ENCODE results near the gene PCYOX1L. TPM values are rescaled to one million over a fixed set of nuclear protein-coding genes. Genes with fewer than 3 reads are reported as not detected.
A peak's percentile ranks its signal among the peaks of the same experiment; 100 is the strongest.
"Not testable (repeated sequence)": the region's sequence is repeated elsewhere in the genome, so short reads cannot be mapped to it uniquely, and the experiment has no call there.

The PCYOX1L gene
- total RNA-seq, 1 experiment from 2014 or later = 4.8 TPM

DNA sequence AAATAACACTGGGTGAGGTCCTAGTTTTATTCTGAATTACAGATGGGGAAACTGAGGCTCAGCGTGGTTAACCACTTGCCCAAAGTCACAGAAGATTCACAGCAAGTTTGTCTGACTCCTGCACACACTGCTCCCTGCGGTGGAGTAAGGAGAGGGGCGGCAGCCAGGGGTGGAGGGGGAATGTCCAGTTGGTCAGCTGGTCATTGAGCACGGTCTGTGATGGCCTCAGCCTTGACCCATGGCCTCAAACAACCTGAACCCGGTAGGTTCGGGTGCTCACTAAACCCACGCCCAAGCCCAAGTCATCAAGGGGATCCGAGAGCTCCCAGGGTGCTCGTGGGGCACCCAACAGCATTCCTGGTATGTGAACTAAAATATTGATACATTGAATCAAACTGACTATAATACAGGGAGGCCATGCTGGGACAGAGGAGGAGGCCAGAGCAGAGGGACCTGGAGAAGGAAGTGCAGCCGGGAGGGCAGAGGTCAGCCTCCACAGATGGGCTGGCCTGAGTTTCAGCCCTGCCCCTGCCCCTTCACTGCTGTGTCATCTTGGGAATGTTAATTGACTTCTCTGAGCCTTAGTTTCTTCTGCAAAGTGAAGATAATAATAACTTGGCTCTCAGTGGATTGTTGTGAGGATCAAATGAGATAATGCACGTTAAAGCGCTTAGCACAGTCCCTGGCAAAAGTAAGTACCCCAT, 24.8 kb downstream of the PCYOX1L start:
- no peak for DNase-seq (ENCODE audit: low read depth)

DNA sequence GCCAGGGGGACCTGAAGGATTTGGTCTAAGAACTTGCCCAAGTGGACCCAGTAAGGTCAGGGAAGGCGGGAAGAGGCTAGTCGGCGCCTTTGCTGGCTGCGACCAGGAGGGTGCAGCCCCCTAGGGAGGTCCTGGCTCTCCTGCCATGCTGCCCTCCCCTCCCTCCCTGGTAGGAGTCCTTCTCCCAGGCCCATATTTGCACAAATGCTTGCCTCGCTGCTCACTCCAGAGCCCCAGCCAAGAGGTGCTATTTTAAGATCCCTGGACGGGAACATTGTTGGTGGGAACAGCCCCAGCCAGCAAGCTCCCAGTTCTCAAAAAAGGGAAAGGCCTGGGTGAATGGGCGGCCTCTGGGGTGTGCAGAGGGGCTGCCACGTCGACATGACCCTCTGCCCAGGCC, 25.6 kb downstream of the PCYOX1L start:
- DNase-seq (ENCODE audit: low read depth) = no peak

DNA sequence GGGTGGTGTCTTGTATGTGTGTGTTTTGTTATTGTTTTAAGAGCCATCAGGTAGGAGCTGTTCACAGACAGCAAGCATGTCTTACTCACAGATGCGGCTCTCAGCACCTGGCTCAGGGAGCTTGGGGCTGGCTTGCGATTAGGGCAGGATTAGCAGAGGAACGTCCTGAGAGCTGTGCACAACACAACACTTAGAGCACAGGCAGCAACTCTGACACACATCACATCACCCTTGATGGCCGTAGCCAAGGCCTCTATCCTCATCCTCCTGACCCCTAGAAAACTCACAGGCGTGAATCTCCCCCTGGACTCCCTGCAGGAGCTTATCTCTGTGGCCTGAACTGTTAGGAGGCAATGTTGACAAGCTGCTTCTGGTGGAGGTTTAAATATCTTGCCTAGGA, 28.3 kb downstream of the PCYOX1L start:
- DNase-seq (ENCODE audit: low read depth) = no peak

DNA sequence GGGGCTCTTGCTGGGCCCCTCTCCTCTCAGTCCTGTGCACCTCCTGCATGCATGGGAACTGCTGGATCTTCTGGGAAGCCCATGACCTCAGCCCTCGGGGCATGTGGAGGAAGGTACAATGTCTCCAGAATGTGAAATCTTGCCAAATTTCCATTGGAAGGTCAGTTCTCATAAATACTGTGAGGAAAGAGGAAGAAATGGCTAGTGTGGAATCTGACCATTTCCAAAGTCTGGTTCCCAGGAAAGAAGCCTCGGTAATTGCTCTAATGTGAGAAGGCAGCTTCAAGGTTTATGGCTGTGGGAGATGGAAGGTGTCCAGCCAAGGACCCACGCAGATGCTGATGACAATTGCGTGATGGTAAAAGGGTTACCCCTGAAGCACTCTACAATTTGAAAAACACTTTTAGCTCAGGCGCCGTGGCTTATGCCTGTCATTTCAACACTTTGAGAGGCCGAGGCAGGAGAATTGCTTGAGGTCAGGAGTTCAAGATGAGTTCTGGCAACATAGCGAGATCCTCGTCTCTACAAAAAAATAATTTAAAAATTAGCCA, 29.3 kb downstream of the PCYOX1L start:
- no peak for DNase-seq (ENCODE audit: low read depth)

DNA sequence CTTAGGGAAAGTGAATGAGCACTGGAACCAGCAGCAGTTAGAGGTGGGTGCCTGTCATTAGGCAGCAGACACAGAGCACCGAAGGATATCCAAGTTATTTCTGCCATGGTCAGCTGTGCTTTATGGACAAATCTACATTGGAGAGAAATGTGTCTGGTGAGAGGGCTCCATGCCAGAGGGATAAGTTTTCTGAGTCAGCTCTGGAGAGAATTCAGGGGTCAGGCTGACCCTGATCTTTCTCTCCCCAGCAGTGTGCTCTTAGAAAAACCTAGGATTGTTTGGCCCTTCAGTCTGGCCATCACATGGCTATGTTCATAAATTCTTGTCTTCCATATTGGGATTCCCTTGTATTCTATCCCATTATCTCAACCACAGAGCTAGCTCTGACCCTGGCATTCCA, 30.1 kb downstream of the PCYOX1L start:
- DNase-seq (ENCODE audit: low read depth) = no peak

DNA sequence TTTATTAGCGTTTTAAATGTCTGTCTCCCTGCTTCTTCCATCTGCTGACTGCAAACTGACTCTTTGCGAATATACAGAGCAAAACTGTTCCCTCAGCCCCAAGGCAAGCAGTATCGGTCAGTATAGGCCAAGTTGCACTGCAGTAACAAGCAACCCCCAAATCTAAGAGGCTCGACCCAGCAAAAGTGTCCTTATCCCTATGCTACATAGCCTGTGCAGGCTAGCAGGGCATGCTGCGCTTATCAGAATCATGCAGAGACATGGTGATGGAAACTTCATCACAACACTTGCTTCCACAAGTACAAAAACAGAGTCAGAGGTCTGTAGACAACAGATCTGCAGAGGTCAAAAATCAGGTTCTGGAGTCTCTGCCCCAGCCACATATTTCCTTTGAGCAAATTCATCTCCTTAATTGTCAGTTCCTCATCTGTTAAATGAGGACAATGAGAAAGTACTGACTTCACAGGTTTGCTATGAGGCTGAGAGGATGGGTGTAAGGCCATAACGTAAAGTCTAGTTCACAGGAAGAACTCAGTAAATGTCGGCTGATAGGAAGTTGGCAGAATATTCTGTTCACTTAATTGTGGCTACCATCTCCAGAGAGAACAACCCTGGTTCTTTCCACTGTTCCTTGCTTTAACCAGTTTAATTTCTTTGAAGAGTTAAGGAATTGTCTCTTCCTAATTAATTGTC, 30.8 kb downstream of the PCYOX1L start:
- no peak for DNase-seq (ENCODE audit: low read depth)

DNA sequence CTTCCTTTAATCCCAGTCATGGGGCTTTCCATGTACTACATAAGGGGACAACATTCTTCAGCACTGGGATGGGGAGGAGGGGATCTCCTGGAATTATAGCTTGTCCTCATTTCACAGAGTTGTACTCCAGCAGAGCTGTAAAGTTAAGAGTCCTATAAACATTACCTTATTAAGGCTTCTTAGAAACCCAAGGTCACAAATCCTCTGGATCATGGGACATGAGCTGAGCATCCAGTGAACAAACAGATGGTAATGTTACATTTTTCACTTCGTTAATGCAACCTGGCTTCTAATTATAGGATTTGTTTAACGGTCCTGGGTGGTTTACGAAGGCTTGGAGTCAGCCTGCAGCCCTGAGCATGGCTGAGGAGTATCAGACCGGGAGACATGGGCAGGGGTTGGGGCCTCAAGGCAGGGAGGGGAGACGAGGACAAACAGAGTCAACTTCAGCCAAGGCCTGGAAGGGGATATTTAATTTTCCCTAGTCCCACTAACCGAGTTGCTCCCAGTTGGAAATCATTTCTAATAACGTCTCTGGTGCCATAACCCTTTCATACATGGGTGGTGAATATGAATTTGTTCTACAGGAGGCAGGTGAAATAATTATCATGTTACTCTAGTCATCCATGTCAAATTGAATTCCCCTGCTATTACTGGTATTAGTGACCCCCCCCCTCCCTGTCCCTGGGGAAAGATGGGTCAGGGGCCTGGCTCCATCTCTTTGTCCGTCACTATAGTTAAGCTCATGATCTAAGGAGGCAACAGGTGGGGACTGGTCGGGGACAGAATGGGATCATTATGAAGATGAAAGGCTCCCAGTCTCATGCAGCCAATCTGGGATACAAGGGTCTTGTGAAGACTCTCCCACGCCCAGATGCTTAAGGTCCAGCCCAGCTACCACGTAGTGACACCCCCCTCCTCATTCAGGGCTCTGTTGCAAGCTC, 32.0 kb downstream of the PCYOX1L start:
- no peak for DNase-seq (ENCODE audit: low read depth)

DNA sequence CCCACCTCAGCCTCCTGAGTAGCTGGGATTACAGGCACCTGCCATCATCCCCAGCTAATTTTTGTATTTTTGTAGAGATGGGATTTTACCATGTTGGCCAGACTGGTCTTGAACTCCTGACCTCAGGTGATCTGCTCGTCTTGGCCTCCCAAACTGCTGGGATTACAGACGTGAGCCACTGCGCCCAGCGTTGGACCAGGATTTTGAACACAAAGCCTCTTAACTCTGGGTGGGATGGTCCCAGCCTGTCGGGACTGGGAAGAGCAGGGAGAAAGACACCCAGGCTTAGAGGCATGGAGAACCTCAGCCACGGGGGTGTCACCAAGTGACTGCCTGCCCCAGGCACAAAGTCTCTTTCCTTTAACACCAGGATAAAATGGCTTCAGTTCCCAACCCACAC, 33.2 kb downstream of the PCYOX1L start:
- not testable (repeated sequence) for DNase-seq (ENCODE audit: low read depth)

DNA sequence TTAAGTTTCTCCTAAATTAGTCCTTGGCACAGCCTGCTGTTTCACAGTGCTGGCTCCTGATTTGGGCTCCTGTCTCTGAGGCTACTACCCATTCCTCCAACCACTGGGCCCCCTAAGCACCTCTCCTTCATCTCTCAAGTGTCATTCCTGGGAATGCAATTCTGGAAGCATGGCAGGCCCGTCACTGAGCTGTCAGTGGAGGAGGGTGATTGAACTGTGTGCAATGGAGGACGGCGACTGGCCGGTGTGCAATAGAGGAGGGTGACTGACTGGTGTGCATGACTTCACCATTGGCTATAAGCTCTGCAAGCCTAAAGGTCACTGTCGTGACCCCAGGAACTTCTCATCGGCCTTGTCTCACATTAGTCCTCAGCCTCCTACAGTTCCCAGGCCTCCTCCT, 33.7 kb downstream of the PCYOX1L start:
- no peak for DNase-seq (ENCODE audit: low read depth)

DNA sequence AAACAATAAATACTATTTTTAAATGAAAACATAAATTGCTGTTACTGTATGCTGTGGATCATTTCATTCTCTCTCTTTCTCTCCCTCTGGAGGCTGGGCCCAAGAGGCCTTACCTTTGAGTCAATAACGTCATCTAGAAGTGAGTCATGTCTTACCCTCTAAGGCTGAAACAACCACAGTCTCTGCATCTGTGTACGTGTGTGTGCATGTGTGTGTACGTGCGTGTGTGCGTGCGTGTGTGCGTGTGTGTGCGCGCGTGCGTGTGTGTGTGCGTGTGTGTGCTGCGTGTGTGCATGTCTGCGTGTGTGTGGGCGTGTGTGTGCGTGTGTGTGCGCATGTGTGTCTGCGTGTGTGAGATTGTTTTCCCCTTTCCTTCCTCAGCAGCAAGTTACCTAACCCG, 34.9 kb downstream of the PCYOX1L start:
- DNase-seq (ENCODE audit: low read depth) = peak; percentile 44

DNA sequence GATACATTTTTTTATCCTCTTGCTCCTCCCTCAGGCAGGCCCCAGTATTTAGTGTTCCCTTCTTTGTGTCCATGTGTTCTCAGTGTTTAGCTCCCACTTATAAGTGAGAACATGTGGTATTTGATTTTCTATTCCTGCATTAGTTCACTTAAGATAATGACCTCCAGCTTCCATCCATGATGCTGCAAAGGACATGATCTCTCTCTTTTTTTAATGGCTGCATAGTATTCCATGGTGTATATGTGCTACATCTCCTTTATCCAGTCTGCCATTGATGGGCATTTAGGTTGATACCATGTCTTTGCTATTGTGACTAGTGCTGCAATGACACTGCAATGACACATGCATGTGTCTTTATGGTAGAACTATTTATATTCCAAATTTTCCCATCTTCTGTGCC, 37.1 kb downstream of the PCYOX1L start:
- not testable (repeated sequence) for DNase-seq (ENCODE audit: low read depth)

DNA sequence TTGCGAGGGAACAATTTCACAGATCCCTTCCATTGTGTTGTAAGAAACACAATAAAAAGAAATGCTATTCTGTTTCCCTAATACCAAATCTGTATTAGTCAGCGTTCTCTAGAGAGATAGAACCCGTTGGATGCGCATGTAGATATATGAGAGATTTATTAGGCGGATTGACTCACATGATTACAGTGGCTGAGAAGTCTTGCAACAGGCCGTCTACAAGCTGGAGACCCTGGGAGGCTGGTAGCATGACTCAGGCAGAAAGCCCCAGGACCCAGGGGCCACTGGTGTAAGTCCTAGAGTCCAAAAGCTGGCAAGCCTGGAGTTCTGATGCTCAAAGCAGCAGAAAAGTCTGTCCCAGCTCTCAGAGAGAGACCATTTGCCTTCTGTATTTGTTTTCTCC, 39.7 kb downstream of the PCYOX1L start:
- peak; percentile 17 for DNase-seq (ENCODE audit: low read depth)

DNA sequence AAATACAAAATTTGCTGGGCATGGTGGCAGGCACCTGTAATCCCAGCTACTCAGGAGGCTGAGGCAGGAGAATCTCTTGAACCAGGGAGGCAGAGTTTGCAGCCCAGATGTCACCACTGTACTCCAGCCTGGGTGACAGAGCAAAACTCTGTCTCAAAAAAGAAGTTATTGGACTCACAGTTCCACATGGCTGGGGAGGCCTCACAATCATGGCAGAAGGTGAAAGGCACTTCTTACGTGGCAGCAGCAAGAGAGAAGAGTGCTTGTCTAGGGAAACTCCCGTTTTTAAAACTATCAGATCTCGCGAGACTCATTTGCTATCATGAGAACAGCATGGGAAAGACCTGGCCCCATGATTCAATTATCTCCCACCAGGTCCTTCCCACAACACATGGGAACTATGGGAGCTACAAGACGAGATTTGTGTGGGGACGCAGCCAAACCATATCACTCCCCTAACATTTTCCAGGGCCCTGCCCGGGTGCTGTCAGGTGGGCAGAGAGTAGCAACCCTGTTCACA, 41.0 kb downstream of the PCYOX1L start:
- not testable (repeated sequence) for DNase-seq (ENCODE audit: low read depth)

DNA sequence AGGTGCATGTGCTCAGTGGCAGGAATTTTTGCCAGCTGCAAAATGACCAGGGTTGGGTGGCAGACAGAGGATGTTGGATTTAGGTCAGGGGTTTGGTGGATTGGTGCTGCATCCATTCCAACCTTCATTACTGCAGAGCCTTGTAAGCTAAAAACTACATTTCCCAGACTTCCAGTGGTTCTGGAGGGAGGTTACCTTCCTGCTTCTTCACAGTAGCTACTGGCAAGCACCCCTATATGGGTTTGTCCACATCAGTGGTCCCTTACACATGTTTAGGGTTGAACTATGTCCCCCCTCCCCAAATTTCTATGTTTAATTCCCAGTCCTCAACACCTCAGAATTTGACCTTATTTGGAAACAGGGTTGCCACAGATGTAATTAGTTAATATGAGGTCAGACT, 41.9 kb downstream of the PCYOX1L start:
- DNase-seq (ENCODE audit: low read depth) = no peak

DNA sequence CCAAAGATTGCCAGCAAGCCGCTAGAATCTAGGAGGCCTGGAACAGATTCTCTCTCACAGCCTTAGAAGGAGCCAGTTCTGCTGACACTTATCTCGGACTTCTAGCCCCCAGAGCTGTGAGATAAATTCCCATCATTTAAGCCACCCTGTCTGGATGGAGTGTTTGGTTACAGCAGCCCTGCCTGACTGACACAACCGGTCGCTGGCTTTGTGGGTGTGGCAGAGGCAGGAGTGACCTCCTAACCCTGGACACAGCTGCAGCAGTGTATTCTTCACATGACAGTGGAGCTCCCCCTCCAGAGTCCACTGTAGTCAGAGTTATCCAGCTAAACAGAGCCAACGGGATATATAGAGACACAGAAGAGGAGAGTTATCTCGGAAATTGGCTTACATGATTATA, 42.5 kb downstream of the PCYOX1L start:
- no peak for DNase-seq (ENCODE audit: low read depth)

DNA sequence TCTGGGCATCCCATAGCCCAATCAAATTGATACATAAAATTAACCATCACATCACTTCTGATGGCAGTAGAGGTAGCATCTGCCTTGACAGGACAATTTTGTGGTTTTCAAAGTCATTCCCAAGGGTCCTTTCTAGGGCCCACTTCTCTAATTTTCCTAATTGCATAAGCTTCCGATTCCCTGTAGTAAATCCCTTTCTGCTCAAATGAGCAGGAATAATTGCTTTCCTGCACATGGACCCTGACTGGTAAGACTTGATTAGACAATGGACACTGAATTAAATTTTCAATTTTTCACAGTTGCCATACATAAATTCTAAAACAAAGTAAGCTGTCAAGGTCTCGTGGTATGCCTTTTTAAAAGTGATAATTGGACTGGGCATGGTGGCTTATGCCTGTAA, 43.2 kb downstream of the PCYOX1L start:
- DNase-seq (ENCODE audit: low read depth) = no peak

DNA sequence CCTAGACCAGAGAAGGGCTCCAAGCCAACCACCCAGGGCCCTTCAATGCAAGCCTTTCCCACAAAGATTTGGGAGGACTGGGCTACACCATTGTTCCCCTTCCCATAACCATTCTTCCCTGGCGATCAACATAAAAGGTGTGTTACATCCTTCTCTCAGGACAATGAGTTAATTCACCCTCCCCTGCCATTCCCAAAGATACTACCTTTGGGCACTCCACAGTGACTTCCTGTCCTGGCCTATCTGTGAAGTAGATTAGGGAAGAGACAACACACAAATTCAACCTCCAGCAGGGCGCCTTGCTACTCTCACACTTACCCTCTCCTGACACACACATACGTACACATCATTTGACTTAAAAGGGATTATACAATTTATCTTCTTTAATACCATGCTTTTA, 44.4 kb downstream of the PCYOX1L start:
- DNase-seq (ENCODE audit: low read depth) = no peak

DNA sequence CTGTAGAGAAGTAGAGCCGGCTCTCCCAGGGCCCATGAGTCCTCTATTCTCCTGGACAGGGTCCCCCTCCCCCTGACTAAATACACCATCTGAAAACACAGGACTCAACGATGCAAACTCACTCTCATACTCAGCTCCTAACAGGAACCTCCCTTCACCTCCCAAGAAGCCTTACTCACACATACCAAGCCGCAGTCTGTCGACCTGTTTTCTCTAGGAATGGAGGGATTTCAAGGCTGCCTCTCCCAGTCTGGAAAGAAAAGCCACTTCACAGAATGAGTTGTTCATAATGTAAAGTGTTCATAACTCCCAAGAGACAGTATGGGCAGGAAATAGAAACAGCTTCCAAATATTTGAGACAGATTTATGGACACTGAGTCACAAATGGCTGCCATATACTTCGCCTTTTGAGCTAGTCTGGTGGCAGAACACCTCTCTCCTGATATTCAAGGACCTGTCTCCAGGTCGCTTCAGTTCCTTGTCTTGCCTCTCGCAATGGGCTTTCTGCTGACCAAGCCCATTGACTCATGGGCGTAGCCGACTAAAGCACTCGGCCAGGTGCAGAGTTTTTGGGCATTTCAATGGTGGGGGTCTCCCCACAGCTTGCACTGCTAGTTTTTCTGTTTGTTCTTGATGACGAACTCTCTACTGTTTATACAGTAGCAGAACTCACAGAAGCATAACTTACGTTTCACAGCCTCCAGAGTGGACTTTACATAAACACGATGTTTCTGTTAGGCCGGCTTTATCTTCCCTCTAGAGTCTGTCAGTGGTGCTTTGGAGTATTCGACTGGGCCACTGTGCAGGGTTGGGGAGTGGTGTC, 46.3 kb downstream of the PCYOX1L start:
- peak; percentile 64 for DNase-seq (ENCODE audit: low read depth)

DNA sequence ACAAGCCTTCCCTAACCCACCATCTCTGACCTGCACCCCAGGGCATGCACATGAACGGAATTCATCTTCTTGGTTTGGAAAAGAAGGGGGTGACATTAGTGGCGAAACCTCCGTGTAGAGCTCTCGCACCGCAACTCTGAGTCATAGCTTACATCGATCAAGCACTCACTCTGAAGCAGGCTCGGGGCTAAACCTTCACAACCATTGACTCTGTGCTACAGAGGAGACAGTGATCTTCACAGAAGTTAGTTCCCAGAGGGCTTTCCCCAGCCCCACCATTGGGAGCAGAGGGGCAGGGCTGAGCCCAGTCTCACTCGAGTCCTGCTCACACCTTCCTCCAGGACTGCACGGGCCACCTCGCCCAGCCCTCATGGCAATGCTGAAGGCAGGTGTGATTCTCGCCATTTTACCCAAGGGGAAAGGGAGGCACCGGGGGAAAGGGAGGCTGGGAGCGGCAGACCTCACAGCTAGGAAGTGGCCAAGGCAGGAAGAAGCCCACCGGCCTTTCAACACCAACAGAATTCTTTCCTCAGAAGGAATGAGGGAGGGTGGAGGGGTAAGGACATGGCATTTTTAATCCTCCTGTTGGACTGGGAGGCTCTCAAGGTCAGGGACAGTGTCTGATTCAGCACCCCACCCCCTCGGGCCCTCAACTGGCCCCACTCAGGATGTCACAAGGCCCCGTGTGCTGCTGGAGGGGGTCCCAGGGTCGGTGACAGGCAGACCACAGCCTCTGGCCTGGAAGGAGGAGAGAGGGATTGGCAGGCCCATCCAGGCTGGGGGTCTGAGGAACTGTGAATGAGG, 47.1 kb downstream of the PCYOX1L start:
- peak; percentile 75 for DNase-seq (ENCODE audit: low read depth)
